SK-N-MC (cell line): ENCODE measurements around the gene IFI27L1.

Experiments
- DNase-seq: peaks from one replicate; pipeline ENCODE4 v3.0.0-alpha.2; 2011; ENCODE audit warnings: low read depth, low spot score
- H3K27ac ChIP-seq: fragments of 200-600 bp; sonication (generic); 2 replicates; pipeline ENCODE4 v1.5.1; 2016; ENCODE audit warnings: mixed run types
- H3K36me3 ChIP-seq: fragments of 200-600 bp; sonication (generic); 2 replicates; pipeline ENCODE4 v1.6.1; 2017; ENCODE audit warnings: antibody characterized with exemption, low read length, mixed read lengths; ENCODE audit not compliant: insufficient read depth
- H3K4me3 ChIP-seq: fragments of 200-600 bp; sonication (generic); 2 replicates; pipeline ENCODE4 v1.5.1; 2016
- H3K9ac ChIP-seq: fragments of 200-600 bp; sonication (generic); 2 replicates; pipeline ENCODE4 v1.8.0; 2017; ENCODE audit warnings: mixed run types, mixed read lengths; ENCODE audit not compliant: insufficient read length
- H3K9me3 ChIP-seq: fragments of 200-600 bp; sonication (generic); 2 replicates; pipeline ENCODE4 v1.6.1; 2017; ENCODE audit warnings: low read depth, mild to moderate bottlenecking, antibody characterized with exemption, low read length, moderate library complexity, mixed read lengths
- EZH2 ChIP-seq: fragments of 200-600 bp; sonication (generic); IDR thresholded peaks from one replicate; pipeline ENCODE4 v1.6.1; 2017; ENCODE audit warnings: antibody characterized with exemption
- FOXP2 ChIP-seq: optimal IDR thresholded peaks from 2 replicates; pipeline ENCODE3; 2011; ENCODE audit warnings: mild to moderate bottlenecking, moderate library complexity; ENCODE audit not compliant: insufficient read depth; ENCODE audit errors: extremely low read length, control extremely low read depth
- POLR2AphosphoS5 ChIP-seq: IDR thresholded peaks from 2 replicates; pipeline ENCODE4 v1.6.1; 2012; ENCODE audit warnings: mild to moderate bottlenecking, low read depth, low read length, borderline replicate concordance

Gene IFI27L1

DNA sequence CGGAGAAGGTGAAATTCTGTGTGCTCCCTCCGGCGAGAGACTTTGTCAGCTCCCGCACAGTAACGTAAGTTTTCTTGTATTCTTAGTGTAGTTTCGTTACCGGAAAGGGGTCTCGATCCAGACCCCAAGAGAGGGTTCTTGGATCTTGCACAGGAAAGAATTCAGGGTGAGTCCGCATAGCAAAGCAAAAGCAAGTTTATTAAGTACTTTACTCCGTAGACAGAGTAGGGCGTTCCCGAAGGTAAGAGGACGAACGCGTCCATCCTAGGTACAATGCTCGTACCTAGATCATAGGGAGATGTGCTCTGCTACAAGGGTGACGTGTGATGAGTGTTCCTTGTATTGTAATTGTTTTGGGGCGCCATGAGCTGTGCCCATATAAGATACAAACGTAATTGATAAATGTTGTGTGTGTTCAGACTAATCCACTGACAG lies 293 bp downstream of the IFI27L1 start:
- TF ChIP-seq EZH2: no peak
- no peak for TF ChIP-seq FOXP2
- TF ChIP-seq POLR2AphosphoS5: no peak
- no peak overlapping the region for H3K27ac ChIP-seq
- peak overlapping the region; percentile 92 for H3K4me3 ChIP-seq
- H3K9me3 ChIP-seq: peaks cover 11% of the 10 kb centered on the region
- H3K9ac ChIP-seq: peak overlapping the region; percentile 95
- H3K36me3 ChIP-seq: peaks cover 37% of the 10 kb centered on the region
- DNase-seq: no peak

DNA sequence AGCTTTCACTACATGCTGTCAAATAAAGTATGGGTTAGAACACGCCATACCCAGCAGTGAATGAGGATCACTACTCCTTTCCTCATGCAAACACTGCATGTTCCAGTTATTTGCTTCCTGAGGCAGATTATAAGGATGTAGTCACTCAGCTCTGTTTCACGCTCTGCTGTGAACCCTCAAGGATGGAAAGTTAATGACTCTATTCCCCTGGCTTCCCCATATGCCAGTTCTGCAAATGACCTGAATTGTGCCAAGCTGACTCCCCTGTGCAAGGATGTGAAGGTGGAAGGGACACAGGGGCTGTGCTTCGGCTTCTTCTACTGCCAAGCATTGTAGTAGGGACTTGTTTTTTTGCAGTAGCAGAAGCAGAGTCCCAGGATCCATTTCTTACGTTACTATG lies 6.8 kb downstream of the IFI27L1 start:
- no peaks in the 10 kb centered on the region for H3K9me3 ChIP-seq
- H3K4me3 ChIP-seq: no peak overlapping the region
- 0 out of 2 replicates have a peak, but pooled peaks cover 2% of the 10 kb centered on the region for H3K36me3 ChIP-seq
- TF ChIP-seq EZH2: no peak
- TF ChIP-seq FOXP2: no peak
- TF ChIP-seq POLR2AphosphoS5: no peak
- DNase-seq: no peak
- no peak overlapping the region for H3K9ac ChIP-seq
- H3K27ac ChIP-seq: no peak overlapping the region

DNA sequence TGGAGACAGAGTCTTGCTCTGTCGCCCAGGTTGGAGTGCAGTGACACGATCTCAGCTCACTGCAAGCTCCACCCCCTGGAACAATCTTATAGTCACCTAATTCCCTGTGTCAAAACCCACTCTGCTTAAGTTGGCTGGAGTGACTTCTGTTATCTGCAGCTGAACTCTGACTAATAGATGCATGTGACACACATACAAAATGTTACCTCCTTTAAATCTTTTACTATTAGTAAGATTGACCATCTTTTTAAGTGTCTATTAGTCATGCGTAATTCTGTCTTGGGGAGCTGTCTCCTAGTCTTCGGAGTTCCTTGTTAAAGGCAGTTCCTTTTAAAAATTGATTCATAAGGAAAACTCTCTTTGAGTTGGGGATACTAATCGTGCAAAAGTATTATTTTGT lies 7.4 kb downstream of the IFI27L1 start:
- no peak for TF ChIP-seq POLR2AphosphoS5
- no peak for TF ChIP-seq FOXP2
- no peak for TF ChIP-seq EZH2
- no peak overlapping the region for H3K4me3 ChIP-seq
- H3K9me3 ChIP-seq: no peaks in the 10 kb centered on the region
- H3K36me3 ChIP-seq: no peaks in the 10 kb centered on the region
- DNase-seq: no peak
- H3K27ac ChIP-seq: no peak overlapping the region
- H3K9ac ChIP-seq: no peak overlapping the region

DNA sequence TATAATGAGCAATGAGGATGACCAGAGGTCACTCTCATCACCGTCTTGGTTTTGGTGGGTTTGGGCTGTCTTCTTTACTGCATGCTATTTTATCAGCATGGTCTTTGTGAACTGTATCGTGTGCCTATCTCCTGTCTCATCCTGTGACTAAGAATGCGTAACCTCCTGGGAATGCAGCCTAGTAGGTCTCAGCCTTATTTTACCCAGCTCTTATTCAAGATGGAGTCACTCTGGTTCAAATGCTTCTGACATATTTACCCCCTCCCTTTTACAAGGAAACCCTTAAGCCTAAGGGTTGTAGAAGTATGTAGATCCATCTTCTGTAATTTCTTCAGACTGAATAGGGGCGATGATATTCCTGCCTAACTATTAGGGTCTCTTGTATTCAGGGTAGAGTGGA lies 8.4 kb downstream of the IFI27L1 start:
- no peaks in the 10 kb centered on the region for H3K9me3 ChIP-seq
- no peak for DNase-seq
- no peak overlapping the region for H3K4me3 ChIP-seq
- no peak overlapping the region for H3K9ac ChIP-seq
- no peaks in the 10 kb centered on the region for H3K36me3 ChIP-seq
- no peak overlapping the region for H3K27ac ChIP-seq
- no peak for TF ChIP-seq POLR2AphosphoS5
- no peak for TF ChIP-seq EZH2
- TF ChIP-seq FOXP2: no peak

DNA sequence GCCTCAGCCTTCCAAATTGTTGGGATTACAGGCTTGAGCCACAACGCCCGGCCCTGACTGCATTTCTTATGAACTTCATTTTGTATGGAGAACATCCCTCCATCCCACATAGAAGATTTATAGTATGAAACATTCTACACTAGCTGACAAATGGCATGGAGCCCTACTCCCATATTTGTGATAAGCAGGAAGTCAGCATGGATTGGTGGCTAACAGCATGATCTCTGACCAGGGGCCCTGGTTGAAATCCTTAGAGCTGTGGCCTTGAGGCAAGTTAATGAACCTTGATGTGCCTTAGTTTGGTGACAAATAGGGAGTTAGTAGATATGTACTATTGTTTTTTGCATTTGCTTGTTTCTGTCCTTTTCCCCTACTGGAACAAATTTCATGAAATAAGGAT lies 12.3 kb downstream of the IFI27L1 start:
- H3K4me3 ChIP-seq: no peak overlapping the region
- no peak overlapping the region for H3K27ac ChIP-seq
- TF ChIP-seq POLR2AphosphoS5 (no peak), FOXP2 (no peak), EZH2 (no peak)
- no peaks in the 10 kb centered on the region for H3K36me3 ChIP-seq
- H3K9me3 ChIP-seq: no peaks in the 10 kb centered on the region
- no peak for DNase-seq
- H3K9ac ChIP-seq: no peak overlapping the region

DNA sequence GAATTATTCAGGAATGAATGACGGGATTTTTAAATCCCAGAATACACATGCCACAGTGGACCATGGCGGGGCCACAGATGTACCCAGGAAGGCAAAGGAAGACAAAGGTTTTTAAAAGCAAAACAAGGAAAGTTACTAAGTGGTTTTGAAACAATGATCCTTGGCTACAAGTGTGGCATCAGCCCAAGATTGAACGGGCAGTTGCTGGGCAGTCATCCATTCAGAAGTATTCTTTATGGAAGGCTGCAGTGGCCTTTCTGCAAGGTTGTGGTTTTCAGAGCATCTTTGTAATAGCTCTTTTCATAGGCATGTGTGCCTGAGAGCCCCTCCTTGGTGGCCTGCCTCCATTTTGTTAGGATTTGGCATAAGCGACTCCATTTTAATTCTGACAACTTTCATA lies 16.0 kb downstream of the IFI27L1 start:
- no peak for TF ChIP-seq FOXP2
- TF ChIP-seq POLR2AphosphoS5: no peak
- no peak for TF ChIP-seq EZH2
- Histone ChIP-seq H3K4me3 (no peak overlapping the region), H3K9ac (no peak overlapping the region), H3K36me3 (no peaks in the 10 kb centered on the region), H3K9me3 (no peaks in the 10 kb centered on the region), H3K27ac (no peak overlapping the region)
- DNase-seq: no peak

DNA sequence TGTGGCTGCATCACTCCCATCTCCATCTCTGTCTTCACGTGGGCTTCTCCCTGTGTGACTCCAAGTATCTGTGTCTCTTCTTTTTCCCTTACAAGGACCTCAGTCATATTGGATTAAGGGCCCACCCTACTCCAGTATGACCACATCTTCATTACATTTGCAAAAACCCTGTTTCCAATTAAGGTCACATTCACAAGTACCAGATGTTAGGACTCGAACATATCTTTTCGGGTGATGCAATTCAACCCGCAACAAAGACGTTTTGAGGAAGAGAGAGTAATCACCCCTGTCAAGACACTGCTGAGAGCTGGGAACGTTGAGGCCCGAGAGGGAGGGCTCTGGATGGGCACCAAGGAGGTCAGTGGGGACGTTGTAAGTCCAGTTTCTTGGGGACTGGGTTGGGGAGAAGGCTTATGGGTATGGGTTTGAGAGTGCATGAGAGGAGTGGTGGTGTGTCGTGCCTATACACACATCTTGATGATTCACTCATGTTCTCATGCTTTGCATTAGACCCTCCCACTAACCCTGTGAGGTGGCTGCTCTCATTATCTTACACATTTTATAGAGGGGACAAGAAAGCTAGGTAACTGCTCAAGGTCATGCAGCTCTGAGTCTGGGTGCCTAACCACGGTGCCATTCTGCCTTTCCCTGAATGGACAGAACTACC lies 17.3 kb downstream of the IFI27L1 start:
- no peak for TF ChIP-seq EZH2
- TF ChIP-seq POLR2AphosphoS5: no peak
- TF ChIP-seq FOXP2: no peak
- Histone ChIP-seq H3K36me3 (no peaks in the 10 kb centered on the region), H3K9me3 (no peaks in the 10 kb centered on the region), H3K4me3 (peak overlapping the region; percentile 30; the same call in 1 of the 2 replicates), H3K27ac (0 out of 2 replicates have a peak overlapping the region, but pooled peaks have one; percentile 31), H3K9ac (no peak overlapping the region)
- peak; percentile 6 for DNase-seq

DNA sequence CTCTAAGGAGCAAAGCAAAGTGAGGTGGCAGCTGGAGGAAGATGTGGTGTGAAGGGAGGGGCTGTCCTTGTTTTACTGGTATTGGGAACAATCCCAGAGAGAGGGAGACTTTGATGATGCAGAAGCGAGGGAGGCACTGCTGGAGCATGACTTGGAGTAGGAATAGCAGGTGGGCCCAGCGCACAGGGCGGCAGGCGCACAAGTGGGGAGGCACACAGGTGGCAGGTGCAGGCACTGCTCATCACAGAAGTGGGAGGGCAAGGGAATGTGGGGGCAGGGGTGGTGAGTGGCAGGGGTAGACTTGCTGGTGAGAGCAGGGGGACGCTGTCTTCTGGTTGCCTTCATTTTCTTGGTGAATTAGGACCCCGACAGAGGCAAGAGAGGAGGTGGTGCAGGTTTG lies 17.9 kb downstream of the IFI27L1 start:
- H3K4me3 ChIP-seq: no peak overlapping the region

More for the DNA sequence above, 17.9 kb downstream of the IFI27L1 start:
- Histone ChIP-seq H3K36me3 (no peaks in the 10 kb centered on the region), H3K9me3 (no peaks in the 10 kb centered on the region), H3K27ac (0 out of 2 replicates have a peak overlapping the region, but pooled peaks have one; percentile 31), H3K9ac (no peak overlapping the region)
- TF ChIP-seq EZH2 (no peak), FOXP2 (no peak), POLR2AphosphoS5 (no peak)
- DNase-seq: no peak
